NCI-H345 (cell line): ENCODE data around the gene CDO1.
"Not testable (repeated sequence)": the region's sequence is repeated elsewhere in the genome, so short reads cannot be mapped to it uniquely, and the experiment has no call there.

Source experiments
- DNase-seq: peaks from one replicate; lab custom pipeline; 2025; lab: John Stamatoyannopoulos, UW

The CDO1 gene

DNA sequence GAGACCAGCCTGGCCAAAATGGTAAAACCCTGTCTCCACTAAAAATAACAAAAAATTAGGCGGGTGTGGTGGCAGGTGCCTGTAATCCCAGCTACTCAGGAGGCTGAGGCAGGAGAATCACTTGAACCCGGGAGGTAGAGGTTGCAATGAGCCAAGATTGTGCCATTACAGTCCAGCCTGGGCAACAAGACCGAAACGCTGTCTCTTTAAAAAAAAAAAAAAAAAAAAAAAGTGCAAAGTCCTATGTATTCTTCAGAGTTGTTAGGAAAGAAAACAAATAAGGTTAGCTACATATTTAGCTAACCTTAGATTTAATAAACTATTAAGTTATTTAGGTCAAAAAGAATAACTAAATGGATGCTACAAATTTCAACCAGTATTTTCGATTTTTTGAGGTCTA is 13.5 kb upstream of the CDO1 start:
- DNase-seq, result no peak

DNA sequence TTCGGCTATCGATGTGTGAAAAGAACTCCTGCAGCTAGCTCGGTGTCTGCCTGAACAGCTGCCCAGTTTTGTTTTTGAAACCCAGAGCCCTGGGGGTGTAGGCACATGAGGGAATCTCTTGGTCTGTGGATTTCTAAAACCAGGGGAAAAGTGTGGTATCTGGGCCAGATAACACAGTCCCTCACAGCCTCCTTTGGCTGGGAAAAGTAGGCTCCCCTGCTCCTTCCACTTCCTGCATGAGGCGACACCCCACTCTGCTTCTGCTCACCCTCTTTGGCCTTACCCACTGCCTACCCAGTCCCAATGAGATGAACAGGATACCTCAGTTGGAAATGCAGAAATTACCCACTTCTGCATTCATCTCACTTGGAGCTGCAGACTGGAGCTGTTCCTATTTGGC is 9.5 kb upstream of the CDO1 start:
- no peak for DNase-seq

DNA sequence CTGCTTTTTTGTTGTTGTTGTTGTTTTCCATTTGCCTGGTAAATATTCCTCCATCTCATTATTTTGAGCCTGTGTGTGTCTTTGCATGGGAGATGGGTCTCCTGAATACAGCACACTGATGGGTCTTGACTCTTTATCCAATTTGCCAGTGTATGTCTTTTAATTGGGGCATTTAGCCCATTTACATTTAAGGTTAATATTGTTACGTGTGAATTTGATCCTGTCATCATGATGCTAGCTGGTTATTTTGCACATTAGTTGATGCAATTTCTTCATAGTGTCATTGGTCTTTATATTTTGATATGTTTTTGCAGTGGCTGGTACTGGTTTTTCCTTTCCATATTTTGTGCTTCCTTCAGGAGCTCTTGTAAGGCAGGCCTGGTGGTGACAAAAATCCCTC is 8.5 kb upstream of the CDO1 start:
- not testable (repeated sequence) for DNase-seq

DNA sequence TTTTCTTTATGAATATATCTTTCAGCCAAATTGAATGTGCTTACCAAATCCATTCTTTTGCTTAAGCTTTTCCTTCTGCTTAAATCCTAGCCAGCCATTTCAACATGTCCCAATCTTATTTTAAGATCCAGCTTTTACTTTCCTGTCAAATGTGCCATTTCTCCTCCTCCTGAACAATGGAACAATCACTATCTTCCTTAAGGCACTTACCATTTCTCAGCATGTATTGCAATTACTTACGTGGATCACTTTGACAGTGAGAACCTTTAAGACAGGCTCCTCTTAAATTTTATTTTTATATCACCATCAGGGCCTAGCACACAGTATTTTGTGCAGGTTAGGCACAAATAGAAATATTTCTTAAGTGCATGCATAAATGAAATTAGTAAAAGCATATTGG is 4.4 kb upstream of the CDO1 start:
- no peak for DNase-seq

DNA sequence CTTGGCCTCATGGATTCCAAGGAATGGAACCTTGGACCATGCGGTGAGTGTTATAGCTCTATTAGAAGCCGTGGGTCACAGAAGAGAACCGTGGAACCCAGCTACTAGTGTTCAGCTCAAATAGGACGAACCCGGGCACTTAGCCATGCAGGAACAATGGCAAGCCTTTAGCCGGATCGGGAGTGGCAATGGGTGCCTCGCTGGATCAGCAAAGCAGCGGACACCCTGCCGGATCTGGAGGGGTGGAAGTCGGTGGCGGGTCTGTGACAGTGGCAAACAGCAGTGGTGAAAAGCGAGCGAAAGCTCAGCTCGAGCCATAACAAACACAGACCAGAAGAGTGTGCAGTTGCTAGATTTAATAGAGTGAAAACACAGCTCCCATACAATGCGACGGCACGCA is 2.4 kb upstream of the CDO1 start:
- no peak for DNase-seq

DNA sequence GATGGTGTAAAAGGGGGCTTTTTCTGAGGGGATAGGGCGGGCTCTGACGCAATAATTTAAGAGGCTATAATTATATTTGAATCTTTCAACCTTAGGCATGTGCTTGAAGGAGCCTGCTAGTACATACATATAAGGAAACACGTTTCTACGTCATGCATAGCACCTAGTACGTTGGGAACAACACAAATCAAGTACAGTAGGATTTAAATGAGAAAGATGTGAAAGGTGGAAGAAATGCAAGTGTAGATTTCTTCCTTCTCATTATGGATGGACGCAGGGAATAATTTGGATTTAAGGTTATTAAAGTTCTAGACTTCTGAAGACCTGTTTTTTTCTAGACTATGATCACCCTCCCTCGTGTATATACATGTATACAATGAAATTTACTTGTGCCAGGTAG is 927 bp upstream of the CDO1 start:
- DNase-seq, result no peak

DNA sequence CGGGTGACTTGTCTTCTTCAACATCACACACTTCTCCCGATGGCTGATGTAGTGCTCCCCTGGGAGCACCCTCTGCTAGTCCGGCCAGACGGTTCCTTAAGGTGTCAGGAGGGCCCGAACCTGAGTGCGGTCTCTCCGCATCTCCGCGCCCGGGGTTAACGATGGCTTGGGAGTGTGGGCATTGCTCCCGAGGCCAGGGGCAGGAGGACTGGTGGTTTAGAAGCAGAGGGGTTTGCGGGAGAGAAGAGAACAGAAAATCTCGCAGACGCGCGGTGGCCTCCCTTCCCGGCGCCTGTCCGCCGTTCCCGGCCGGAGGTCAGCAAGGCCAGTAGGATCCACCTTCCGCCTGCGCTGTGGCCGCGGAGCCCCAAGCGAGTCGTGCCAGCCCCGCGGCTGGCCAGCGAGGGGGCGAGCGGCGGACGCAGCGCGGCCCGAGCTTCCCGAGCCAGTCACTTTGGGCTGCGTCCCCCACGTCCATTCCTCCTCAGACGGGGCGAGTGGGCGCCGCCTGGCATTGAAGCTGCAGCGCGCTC is 700 bp downstream of the CDO1 start:
- DNase-seq, result no peak

DNA sequence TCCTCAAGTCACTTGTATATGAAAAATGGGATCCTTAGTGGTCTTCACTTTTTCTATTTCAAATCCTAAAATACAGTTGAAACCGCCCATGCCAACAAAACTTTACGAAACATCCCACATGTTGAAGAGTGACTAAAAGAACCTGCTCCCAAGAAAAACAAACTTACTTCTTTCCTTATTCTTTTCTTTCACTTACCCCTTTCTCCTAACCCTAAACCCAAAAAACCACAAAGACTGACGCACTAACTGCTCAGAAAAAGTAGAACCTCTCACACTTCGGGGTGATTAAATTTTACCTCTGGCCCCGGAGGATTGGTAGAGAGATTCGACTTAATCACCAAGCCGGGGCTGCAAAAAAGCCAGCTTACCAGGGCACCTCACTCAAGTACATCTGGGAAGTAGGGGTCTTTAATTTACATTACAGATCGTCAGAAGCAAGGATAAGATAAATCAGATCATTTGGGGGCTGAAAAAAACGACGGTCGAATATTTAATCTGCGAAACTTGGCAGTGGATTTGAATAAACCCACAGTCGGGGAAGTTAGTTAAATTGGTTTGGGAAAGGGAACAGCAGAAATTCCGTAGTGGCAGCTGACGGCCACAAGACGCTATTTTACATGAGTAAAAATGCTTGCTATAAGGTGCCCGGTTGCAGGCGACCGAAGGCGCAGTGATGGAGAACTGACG is 1.3 kb downstream of the CDO1 start:
- DNase-seq, result no peak

DNA sequence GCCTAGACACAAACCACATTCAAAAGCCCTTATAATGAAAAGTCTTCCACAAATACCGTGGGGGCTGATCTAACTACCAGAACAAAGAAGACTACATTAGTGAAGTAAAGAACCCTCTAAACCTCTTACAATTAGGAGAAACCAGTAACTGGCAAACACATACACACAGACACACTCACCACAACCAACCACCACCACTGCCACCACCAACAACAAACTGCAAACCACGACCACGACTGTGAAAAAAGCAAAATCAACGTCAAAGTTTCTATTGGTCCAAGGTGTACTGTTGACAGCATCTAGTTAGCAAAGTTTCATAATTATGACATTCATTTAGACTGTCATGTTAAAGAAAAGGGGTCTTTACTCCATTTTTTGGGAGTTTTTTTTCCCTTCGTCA is 2.7 kb downstream of the CDO1 start:
- no peak for DNase-seq

DNA sequence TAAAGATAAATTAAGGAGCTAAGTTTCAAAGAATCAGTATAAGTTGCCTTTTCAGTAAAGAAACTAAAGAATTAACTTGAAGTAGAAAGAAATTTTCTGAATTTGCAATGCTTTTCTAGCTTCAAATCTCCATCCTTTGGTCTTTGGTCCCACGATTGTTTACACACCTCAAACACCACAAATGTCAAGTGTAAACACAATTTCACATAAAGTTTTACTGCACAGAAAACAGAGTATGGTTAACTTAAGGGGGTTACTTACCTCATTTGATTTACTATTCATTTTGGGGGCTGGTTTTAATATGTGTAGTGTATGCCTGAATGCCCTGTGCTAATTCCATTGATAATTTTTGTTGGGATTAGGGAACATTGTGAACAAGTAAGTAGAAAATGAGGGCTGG is 4.1 kb downstream of the CDO1 start:
- DNase-seq, result no peak

DNA sequence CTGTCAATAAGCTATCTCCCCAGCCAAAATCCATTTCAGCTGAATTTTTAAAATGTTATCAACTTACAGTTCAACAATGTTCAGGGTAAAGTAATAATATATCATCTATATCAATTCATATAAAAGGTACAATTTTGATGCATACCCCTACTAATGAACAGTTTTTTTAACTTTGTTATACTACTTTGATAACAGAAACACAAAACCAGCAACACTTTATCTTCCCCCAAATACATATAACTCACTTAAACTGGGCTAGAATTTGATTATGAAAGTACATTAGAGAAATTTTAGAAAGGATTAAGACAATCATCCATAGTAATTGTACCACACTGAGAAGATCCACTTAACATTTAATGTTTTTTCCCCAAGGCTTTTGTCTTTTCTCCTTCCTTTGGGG is 5.1 kb downstream of the CDO1 start:
- no peak for DNase-seq

DNA sequence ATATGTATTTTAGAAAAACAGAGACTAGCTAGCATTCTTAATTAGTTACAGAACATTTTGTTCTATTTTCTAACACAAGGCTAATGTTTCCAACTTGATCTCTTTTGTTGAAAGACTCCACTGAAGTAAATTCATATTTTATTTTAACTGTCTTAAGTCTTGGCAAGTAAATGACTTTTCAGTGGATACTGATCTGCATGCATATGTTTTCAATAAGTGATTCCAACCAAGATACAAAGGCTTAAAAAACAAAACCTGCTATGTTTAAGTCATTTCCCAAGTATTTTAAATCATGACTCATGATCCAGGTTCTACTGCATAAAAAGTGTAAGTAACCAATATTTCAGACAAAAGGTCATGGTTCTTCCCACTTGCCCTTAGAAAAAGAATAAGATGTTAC is 5.7 kb downstream of the CDO1 start:
- DNase-seq, result no peak

DNA sequence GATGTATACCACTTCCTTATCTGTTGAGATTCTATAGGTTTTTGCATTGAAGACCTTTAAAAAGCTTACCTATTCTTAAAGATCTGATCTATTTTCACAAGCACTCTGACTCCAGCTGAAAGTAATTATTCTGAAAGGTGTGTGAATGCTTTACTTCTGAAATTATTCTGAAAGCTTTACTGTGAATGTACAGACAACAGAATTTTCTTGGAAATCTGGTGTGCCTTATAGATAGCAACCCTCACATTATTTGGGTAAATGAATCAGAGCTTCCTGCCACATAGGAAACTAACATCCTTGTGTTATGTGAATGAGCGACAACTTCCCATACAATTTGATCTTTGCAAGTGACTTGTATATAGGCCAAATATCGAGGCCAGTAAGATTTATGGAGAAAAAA is 6.5 kb downstream of the CDO1 start:
- DNase-seq, result no peak

DNA sequence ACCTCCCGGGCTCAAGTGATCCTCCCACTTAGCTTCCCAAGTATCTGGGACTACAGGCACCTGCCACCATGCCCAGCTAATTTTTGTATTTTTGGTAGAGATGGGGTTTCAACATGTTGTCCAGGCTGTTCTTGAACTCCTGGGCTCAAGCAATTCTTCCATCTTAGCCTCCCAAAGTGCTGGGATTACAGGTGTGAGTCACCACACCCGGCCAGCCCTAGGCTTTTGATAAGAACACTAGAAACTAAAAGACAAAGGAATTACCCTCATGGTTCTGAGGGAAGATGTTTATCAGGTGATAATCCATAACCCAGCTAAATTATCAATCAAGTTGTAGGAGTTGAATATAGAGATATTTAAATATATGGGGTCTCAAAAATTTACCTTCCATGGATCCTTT is 8.4 kb downstream of the CDO1 start:
- not testable (repeated sequence) for DNase-seq

DNA sequence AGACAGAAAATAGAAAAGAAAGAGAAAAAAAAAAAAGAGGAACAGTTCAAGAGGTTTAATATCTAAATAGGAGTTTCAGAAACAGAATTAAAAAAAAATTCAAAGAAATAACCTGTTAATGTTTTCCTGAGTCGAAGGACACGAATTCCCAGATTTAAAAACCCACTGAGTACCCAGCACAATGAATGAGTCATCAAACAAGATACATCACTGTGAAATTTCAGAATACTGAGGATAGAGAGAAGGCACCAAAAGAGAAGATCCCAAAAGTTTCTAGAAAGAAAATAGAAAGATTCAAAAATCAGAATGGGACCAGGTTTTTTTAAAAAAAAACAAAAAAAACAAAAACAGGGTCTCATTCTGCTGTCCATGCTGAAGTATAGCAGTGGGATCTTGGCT is 8.8 kb downstream of the CDO1 start:
- DNase-seq, result no peak

DNA sequence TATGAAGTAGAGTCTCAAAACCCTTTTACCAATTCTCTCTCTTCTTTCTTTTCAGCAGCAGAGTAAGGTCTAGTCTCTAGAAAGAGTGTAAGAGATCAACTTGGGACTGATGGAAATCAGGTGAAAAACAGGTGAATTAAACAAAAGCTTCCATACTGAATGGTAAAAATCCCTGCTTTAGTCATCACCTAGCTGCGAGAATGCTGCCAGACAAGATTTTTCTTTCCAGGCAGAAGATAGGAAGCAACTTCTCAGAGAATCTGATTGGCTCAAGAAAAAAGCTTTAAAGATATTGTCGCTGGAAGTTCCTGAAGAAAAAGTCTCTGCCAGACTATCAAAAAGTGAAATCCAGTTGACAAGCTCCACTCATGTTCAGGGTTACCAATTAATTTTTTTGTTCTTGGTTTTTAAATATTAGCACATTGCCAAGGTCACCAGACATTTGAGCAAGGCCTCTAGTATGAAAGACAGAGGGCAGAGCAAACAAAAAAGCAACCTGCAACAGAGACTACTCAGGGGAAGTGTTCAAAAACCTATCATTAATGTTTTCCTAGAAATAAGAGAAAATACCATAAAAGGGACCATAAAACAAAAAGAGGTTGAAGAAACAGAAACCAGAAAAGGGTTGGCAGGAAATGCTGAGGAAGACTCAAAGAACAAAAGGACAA is 9.3 kb downstream of the CDO1 start:
- DNase-seq, result no peak

DNA sequence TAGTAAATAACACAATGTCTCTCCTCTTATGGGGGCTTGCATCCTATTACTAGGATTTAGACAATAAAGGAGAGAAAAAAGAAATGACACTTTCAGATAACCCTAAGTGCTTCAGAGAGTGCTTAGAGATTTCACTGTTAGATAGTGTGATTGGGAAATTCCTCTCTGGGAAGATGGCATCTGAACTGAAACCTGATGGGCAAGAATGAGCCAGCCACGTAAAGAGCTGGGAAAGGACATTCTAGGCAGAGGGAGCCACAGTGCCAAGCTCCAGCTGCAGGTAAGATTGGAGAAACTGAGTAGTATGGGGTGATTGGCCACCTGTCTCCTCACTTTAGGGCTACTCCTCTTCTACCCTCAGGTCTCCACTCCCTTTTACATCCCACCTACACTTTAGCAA is 14.5 kb downstream of the CDO1 start:
- no peak for DNase-seq

DNA sequence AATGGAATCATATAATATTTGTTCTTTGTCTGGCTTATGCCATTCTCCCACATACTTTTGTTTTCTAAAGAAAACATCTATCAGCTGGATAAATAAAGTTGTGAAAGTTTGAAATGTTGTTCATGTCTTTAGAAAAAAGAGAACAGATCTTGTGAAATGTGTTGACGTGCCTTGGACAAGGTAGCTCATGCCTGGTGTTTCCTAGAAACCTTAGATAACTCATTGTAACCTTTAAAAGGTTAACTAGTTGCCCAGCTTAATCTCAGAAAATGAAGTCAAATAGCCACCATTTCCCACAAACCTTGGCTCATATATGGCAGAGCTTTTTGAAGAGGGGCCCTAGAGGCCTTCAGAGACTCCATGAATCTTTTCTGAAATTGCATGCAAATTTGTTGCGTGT is 15.3 kb downstream of the CDO1 start:
- DNase-seq, result no peak

DNA sequence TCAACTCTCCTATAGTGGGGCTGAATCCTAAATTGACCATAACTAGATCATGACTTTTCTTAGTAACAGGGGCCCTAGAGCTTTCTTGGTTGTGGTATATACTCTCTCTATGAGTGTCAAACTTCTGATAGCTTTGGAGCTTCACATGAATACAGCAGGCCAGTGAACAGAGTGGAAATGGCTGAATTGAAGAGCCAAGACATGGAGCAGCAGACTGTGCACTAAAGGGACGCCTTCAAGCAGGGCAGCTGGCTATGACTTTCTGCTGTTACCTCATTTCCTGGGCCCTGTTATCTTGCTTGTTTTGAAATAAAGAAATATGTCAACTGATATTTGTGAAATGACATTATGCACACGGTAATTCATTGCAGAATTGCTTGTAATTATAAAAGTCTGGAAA is 16.4 kb downstream of the CDO1 start:
- no peak for DNase-seq

DNA sequence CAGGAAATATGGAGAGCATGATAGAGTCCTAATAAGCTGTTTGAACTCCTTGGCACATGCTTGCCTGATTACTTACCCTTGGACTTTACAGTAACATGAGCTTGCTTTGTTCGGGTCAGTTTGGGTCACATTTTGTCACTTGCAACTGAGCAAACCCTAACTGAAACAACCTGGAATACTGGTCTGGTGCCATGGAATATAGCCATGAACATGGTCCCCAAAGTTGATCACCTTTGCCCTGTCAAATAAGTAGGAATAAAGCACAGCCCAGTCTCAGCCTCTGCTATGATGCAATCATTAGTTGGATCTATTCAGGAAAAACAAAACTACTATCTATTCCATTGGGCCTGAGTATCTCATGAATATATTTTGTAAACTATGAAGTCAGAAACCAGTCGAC is 18.2 kb downstream of the CDO1 start:
- DNase-seq, result no peak

DNA sequence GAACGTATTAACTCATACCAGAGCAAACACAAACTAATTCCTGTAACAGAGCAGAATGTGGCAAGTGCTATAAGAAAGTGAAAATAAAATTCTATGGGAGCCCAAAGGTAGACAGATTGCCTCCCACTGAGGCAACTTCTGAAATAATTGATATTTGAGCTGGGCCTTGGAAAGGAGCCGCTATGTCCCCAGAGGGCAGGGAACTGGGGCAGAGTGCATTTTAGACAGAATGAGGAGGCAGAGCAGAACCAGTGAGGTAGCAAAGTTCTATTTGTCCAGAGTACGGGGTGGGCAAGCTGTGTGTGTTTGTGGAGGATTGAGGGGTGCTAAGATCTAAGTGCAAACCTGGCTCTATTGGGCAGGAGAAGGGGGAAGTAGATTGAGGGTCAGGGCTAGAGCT is 19.8 kb downstream of the CDO1 start:
- no peak for DNase-seq

DNA sequence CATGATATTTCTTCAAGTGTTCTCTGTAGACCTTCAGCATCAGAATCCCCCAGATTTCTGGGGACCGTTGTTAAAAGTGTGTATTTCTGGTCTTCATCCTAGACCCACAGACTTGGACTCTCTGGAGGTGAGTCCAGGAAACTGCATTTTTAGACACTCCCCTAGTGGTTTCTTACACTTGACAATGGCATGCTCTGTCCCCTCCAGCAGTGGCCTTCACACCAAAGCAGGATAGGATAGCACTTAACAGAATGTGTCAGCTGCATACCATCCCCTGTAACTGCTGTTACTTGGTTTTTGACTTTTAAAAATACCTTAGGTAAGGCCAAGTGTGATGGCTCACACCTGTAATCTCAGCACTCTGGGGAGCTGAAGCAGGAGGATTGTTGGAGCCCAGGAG is 20.8 kb downstream of the CDO1 start:
- DNase-seq, result no peak

DNA sequence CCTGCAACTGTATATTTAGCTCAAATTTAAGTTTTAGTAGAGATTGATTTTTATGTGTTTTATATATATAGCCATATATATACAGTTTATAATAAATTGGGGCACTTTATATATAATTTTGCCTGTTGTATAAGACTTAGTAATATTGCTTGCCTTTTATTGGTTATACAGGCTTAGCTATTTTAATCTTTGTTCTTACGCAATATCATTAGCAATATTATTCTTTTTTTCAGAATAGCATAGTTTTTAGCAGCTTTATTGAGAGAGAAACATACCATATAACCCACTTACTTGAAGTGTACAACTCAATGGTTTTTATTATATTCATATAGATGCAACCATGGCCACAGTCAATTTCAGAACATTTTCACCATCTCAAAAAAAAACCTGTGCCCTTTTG is 28.0 kb downstream of the CDO1 start:
- DNase-seq, result no peak

DNA sequence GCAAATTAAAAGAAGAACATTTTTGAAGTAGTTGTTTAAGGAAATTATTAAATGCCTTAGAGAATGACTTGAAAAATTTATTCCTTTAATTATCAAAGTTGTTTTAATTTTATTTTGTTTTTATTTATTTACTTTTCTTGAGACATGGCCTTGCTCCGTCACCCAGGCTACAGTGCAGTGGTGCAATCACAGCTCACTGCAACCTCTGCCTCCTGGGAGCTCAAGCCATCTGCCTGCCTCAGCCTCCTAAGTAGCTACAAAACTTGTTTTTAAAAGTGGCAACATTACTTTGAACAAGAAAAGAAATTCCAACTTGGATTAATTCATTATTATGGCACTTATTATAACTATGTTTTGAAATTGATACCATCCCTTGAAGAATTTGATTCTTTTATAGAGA is 29.0 kb downstream of the CDO1 start:
- no peak for DNase-seq
